Spleen (tissue), 7 donors: Measurements from ENCODE around the gene PRPF40B.

ENCODE experiments used
- POLR2AphosphoS5 ChIP-seq, 3 donors: sonication (generic); formaldehyde crosslinking; IDR thresholded peaks; one replicate each; pipeline ENCODE4 v1.5.1; 2017; ENCODE audit warnings: antibody characterized with exemption in 3 of 3
- TF ChIP-seq, protein P1 (sequence below), 11 experiments: fragments of 200-600 bp in 7 of 11; fragments of 450-650 bp in 4 of 11; sonication (generic) in 4 of 11; IDR thresholded peaks in 8 of 11; conservative IDR thresholded peaks in 3 of 11; 1 replicate in 7 of 11; 2 replicates in 4 of 11; pipeline versions ENCODE4 v1.4.0 to v1.8.0; 2016 to 2021; ENCODE audit warnings: antibody characterized with exemption in 11 of 11, inconsistent platforms in 4 of 11, mild to moderate bottlenecking in 1 of 11
- donor health status: DM: no; HTN: no; CAD: no; lungs with moderate emphysema.
- donor health status: DM: no; HTN: no; CAD: no.
- donor health status: DM: no; HTN: no; CAD: no.

GRCh38 chr12:49649892-49650291 is 26.5 kb downstream of the PRPF40B start:
- no peak for TF ChIP-seq POLR2AphosphoS5 (IDR thresholded peaks at IDR 0.05)
- TF ChIP-seq, protein P1, sequence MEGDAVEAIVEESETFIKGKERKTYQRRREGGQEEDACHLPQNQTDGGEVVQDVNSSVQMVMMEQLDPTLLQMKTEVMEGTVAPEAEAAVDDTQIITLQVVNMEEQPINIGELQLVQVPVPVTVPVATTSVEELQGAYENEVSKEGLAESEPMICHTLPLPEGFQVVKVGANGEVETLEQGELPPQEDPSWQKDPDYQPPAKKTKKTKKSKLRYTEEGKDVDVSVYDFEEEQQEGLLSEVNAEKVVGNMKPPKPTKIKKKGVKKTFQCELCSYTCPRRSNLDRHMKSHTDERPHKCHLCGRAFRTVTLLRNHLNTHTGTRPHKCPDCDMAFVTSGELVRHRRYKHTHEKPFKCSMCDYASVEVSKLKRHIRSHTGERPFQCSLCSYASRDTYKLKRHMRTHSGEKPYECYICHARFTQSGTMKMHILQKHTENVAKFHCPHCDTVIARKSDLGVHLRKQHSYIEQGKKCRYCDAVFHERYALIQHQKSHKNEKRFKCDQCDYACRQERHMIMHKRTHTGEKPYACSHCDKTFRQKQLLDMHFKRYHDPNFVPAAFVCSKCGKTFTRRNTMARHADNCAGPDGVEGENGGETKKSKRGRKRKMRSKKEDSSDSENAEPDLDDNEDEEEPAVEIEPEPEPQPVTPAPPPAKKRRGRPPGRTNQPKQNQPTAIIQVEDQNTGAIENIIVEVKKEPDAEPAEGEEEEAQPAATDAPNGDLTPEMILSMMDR (IDR thresholded peaks at IDR 0.05 in 8 of 11, conservative IDR thresholded peaks at IDR 0.05 in 3 of 11) = no peak
